NB4 (cell line): ENCODE measurements around the gene CNOT11.
A peak's percentile ranks its signal among the peaks of the same experiment; 100 is the strongest.

Experiments
- DNase-seq: peaks from one replicate; pipeline ENCODE4 v3.0.0; 2010; ENCODE audit warnings: low read depth
- H3K4me3 ChIP-seq: one replicate; pipeline ENCODE4 v1.5.1; 2011; ENCODE audit warnings: mild to moderate bottlenecking, low read depth, low read length, moderate library complexity
- CTCF ChIP-seq: IDR thresholded peaks from one replicate; pipeline ENCODE4 v1.5.1; 2012; ENCODE audit warnings: low read depth, low read length
- MYC ChIP-seq: IDR thresholded peaks from 2 replicates; pipeline ENCODE4 v1.6.1; 2011; ENCODE audit warnings: low read depth, low read length
- POLR2A ChIP-seq: IDR thresholded peaks from 2 replicates; pipeline ENCODE4 v1.6.1; 2011; ENCODE audit warnings: mild to moderate bottlenecking; ENCODE audit not compliant: insufficient read length; ENCODE audit errors: extremely low read depth
- TF ChIP-seq, protein P1 (sequence below): IDR thresholded peaks from 2 replicates; pipeline ENCODE4 v1.6.1; 2011; ENCODE audit warnings: low read depth, low read length

Gene CNOT11

DNA sequence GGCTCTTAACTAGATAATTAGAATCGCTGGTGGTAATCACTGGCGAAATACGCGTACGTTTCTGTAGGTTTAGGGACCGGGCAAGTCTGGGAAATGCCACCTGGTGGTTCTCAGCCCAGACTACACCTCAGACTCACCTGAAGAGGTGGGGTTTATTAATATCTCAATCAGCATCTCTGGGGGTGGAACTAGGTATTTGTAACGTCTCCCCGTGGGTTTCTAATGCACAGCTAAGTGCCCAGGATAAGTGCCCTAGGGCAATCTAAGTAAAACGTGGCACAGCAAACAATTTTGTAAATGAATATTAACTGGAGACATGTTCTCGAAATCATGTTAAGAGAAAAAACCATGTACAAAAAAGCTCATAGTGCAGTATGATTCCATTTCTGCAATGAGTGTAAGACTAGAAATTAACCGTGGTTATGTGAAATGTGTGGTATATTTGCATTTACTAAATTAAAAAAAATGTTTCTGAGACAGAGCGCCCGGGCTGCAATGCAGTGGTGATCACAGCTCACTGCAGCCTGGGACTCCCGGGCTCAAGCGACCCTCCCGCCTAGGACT lies 760 bp upstream of the CNOT11 start:
- peak; percentile 54 for DNase-seq
- peak overlapping the region; percentile 81 for H3K4me3 ChIP-seq
- no peak for TF ChIP-seq POLR2A
- peak; percentile 39 for TF ChIP-seq CTCF

- peak overlapping the region; percentile 97 for H3K4me3 ChIP-seq
- peak; percentile 80 for DNase-seq
- TF ChIP-seq, protein P1, sequence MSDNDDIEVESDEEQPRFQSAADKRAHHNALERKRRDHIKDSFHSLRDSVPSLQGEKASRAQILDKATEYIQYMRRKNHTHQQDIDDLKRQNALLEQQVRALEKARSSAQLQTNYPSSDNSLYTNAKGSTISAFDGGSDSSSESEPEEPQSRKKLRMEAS, result no peak; the same call in 1 of the 2 replicates
- peak; percentile 63 for TF ChIP-seq MYC
Measured at GRCh38 chr2:101253013-101253702, 472 bp downstream of the CNOT11 start.

DNA sequence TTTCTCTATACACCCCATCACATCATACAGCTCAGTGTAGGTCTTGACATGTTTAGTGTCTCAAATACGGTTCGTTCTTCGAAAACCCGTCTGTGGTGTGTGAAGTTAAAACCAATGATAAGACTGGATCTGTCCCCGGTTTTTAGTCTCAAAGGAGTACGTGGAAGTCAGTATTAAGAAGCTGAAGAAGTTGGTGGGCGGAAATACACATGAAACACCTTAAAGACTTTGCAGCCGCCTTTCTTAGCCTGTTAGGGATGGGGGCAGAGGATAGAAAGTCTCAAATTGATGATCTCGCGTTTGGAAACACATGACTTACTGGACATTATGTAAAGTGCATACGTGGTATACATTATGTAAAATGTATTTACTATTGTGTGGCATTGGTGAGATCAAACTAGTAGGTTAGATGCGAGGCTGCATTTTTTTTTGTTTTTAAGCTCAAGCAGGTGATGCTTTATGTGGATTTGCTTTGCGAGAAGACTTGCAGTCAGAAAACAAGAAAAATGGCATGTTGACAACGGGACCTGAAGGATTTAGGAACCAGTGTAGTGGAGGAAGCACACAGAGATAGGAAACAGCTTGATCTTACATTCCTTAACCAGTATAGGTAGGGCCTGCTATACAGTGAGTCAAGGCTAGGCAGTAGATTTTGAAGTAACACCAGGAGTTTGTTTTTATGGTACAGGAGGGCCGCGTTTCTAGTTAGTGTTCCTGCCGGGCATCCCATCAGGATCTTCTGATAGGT lies 1.2 kb downstream of the CNOT11 start:
- H3K4me3 ChIP-seq, result peak overlapping the region; percentile 97
- peak; percentile 22 for DNase-seq
- TF ChIP-seq CTCF, result no peak
- TF ChIP-seq MYC, result no peak
- TF ChIP-seq, protein P1, result no peak
- TF ChIP-seq POLR2A, result no peak

- TF ChIP-seq MYC, result no peak
- no peak for TF ChIP-seq POLR2A
- TF ChIP-seq CTCF, result no peak
- TF ChIP-seq, protein P1, result no peak
- DNase-seq, result peak; percentile 53
- peak overlapping the region; percentile 16 for H3K4me3 ChIP-seq
Measured at GRCh38 chr2:101255501-101255900, 2.8 kb downstream of the CNOT11 start.

GRCh38 chr2:101256316-101256715 lies 3.6 kb downstream of the CNOT11 start:
- no peak overlapping the region for H3K4me3 ChIP-seq
- DNase-seq, result no peak
- TF ChIP-seq POLR2A, result no peak
- no peak for TF ChIP-seq MYC
- TF ChIP-seq CTCF, result no peak
- TF ChIP-seq, protein P1, result no peak

- H3K4me3 ChIP-seq, result no peak overlapping the region
- DNase-seq, result no peak
- no peak for TF ChIP-seq CTCF
- TF ChIP-seq POLR2A, result no peak
- no peak for TF ChIP-seq MYC
- TF ChIP-seq, protein P1, result no peak
Measured at GRCh38 chr2:101258804-101259203, 6.1 kb downstream of the CNOT11 start.
